IMR-90 (cell line): ENCODE data around the gene ARHGEF4. TPM values are rescaled to one million over a fixed set of nuclear protein-coding genes. Genes with fewer than 3 reads are reported as not detected.

ENCODE experiments used
- ATAC-seq: fragments of 200-7000 bp; cut with Tn5 transposase; 2 replicates; pipeline ENCODE4 v1.9.1; 2020; ENCODE audit warnings: low read depth, mild to moderate bottlenecking, moderate library complexity
- BruUV-seq: library from RNA; stranded (reverse); fragments of 400-500 nt; replicated peaks from 2 replicates; lab custom pipeline; 2021; lab: Mats Ljungman, UMichigan
- CTCF ChIA-PET: fragments of 300-600 bp; formaldehyde crosslinking; extraction: SDS; loops from one replicate; lab custom pipeline; 2021; ENCODE audit warnings: antibody characterized with exemption; lab: Yijun Ruan, JAX
- POLR2A ChIA-PET: fragments of 300-600 bp; sonication (Branson Sonifier 250); formaldehyde crosslinking; loops from one replicate; lab custom pipeline; 2022; ENCODE audit warnings: antibody characterized with exemption; ENCODE audit not compliant: unreplicated experiment; lab: Charles Lee
- DNase-seq: peaks from one replicate; pipeline ENCODE4 v3.0.0; 2013
- H2AFZ ChIP-seq: replicated peaks from 2 replicates; pipeline ENCODE3; 2013; ENCODE audit warnings: low read length, mild to moderate bottlenecking; ENCODE audit not compliant: poor library complexity
- H2AK5ac ChIP-seq: 2 replicates; pipeline ENCODE4 v1.6.1; 2013; ENCODE audit warnings: low read depth, low read length, inconsistent platforms
- H2AK9ac ChIP-seq: replicated peaks from 2 replicates; pipeline ENCODE3; 2013; ENCODE audit warnings: mild to moderate bottlenecking, low read depth, low read length, moderate library complexity; ENCODE audit not compliant: poor library complexity
- H2BK120ac ChIP-seq: 2 replicates; pipeline ENCODE4 v1.6.1; 2013; ENCODE audit warnings: low read depth, low read length, inconsistent platforms
- H2BK15ac ChIP-seq: 3 replicates; pipeline ENCODE4 v1.6.1; 2013; ENCODE audit warnings: low read depth, low read length, inconsistent platforms
- H2BK20ac ChIP-seq: 2 replicates; pipeline ENCODE4 v1.6.1; 2013; ENCODE audit warnings: low read depth, mild to moderate bottlenecking, inconsistent platforms, low read length, moderate library complexity
- H2BK5ac ChIP-seq: 2 replicates; pipeline ENCODE4 v1.6.1; 2013; ENCODE audit warnings: mild to moderate bottlenecking, low read depth, low read length, inconsistent platforms; ENCODE audit not compliant: poor library complexity, severe bottlenecking
- H3K14ac ChIP-seq: replicated peaks from 2 replicates; pipeline ENCODE4 v1.6.1; 2013; ENCODE audit warnings: low read depth, low read length, inconsistent platforms
- H3K18ac ChIP-seq: 2 replicates; pipeline ENCODE4 v1.6.1; 2013; ENCODE audit warnings: low read depth, low read length, control low read depth
- H3K23ac ChIP-seq: 2 replicates; pipeline ENCODE4 v1.6.1; 2013; ENCODE audit warnings: low read depth, low read length, inconsistent platforms
- H3K27ac ChIP-seq: 2 replicates; pipeline ENCODE4 v1.5.1; 2013; ENCODE audit warnings: mild to moderate bottlenecking, control low read depth, low read length; ENCODE audit not compliant: insufficient read depth
- H3K27me3 ChIP-seq: 2 replicates; pipeline ENCODE4 v1.6.1; 2013; ENCODE audit warnings: low read length; ENCODE audit not compliant: control insufficient read depth, insufficient read depth
- H3K36me3 ChIP-seq: 2 replicates; pipeline ENCODE4 v1.6.1; 2013; ENCODE audit warnings: low read length, mixed read lengths; ENCODE audit not compliant: control insufficient read depth, insufficient read depth
- H3K4ac ChIP-seq: 2 replicates; pipeline ENCODE4 v1.6.1; 2013; ENCODE audit warnings: low read depth, low read length, inconsistent platforms
- H3K4me1 ChIP-seq: 2 replicates; pipeline ENCODE4 v1.6.1; 2013; ENCODE audit warnings: low read length, mixed read lengths; ENCODE audit not compliant: control insufficient read depth, insufficient read depth
- H3K4me2 ChIP-seq: 2 replicates; pipeline ENCODE4 v1.6.1; 2013; ENCODE audit warnings: low read depth, mild to moderate bottlenecking, control low read depth, low read length, moderate library complexity
- H3K4me3 ChIP-seq: 2 replicates; pipeline ENCODE4 v1.5.1; 2013; ENCODE audit warnings: low read depth, mild to moderate bottlenecking, control low read depth, low read length, moderate library complexity; ENCODE audit not compliant: insufficient read depth
- H3K56ac ChIP-seq: 2 replicates; pipeline ENCODE4 v1.6.1; 2013; ENCODE audit warnings: low read length, inconsistent platforms; ENCODE audit not compliant: insufficient read depth; ENCODE audit errors: extremely low read depth
- H3K79me1 ChIP-seq, 2 experiments: 2 replicates each; pipeline ENCODE4 v1.6.1; 2013; ENCODE audit warnings: low read length in 2 of 2, inconsistent platforms in 1 of 2, low read depth in 1 of 2
- H3K9ac ChIP-seq: 2 replicates; pipeline ENCODE4 v1.6.1; 2013; ENCODE audit warnings: low read depth, low read length, control low read depth
- H3K9me1 ChIP-seq: 2 replicates; pipeline ENCODE4 v1.6.1; 2013; ENCODE audit warnings: low read length, inconsistent platforms; ENCODE audit not compliant: insufficient read depth
- H3K9me3 ChIP-seq: 2 replicates; pipeline ENCODE4 v1.6.1; 2013; ENCODE audit warnings: low read length; ENCODE audit not compliant: control insufficient read depth, insufficient read depth
- H4K20me1 ChIP-seq: 2 replicates; pipeline ENCODE4 v1.6.1; 2013; ENCODE audit warnings: low read length, inconsistent platforms; ENCODE audit not compliant: insufficient read depth
- H4K5ac ChIP-seq: 2 replicates; pipeline ENCODE4 v1.6.1; 2013; ENCODE audit warnings: mild to moderate bottlenecking, low read depth, low read length, control low read depth
- H4K8ac ChIP-seq, 2 experiments: 2 replicates each; pipeline ENCODE4 v1.6.1; 2013; ENCODE audit warnings: low read depth in 2 of 2, low read length in 2 of 2, control low read depth in 1 of 2, inconsistent platforms in 1 of 2
- H4K91ac ChIP-seq: 2 replicates; pipeline ENCODE4 v1.6.1; 2013; ENCODE audit warnings: low read depth, low read length, inconsistent platforms; ENCODE audit not compliant: insufficient read depth
- CHD1 ChIP-seq: IDR thresholded peaks from 2 replicates; pipeline ENCODE4 v1.6.1; 2012; ENCODE audit warnings: low read depth, low read length, improper control_type of control experiment
- WGBS, 2 experiments: methylation state at CpG; one replicate each; pipeline versions ENCODE4 v1.1.5 to v1.1.7; 2013; ENCODE audit warnings: missing lambda C conversion rate in 2 of 2; ENCODE audit not compliant: insufficient read length in 1 of 2; ENCODE audit errors: extremely low coverage in 2 of 2; 5-methylcytosine and 5-hydroxymethylcytosine counted together
- dilution Hi-C: fragments of 300-500 bp; cut with HindIII; formaldehyde crosslinking; loops from one replicate; pipeline ENCODE4 v1.14.3; 2018; ENCODE audit warnings: low sequenced_read_pairs; ENCODE audit not compliant: unreplicated experiment
- in situ Hi-C: fragments of 300-500 bp; cut with MboI; formaldehyde crosslinking; loops from 3 replicates; pipeline ENCODE4 v1.14.3; 2019; ENCODE audit warnings: low sequenced_read_pairs, inconsistent platforms, mixed read lengths
- intact Hi-C: fragments of 100-400 bp; cut with micrococcal nuclease; formaldehyde crosslinking; loops from 2 replicates; pipeline ENCODE4 v1.10.0; 2022
- polyA plus RNA-seq, 3 experiments: library from polyadenylated mRNA; depleted of rRNA; stranded (reverse); fragments of >200 nt; gene quantifications; 2 replicates each; pipeline ENCODE4 v1.2.3, GENCODE V29; 2012; ENCODE audit warnings: low replicate concordance in 1 of 3
- total RNA-seq: library from RNA; depleted of rRNA; stranded (reverse); fragments of >200 nt; gene quantifications from 2 replicates; pipeline ENCODE4 v1.2.3, GENCODE V29; 2012

The ARHGEF4 gene
- total and polyA plus RNA-seq, 2 of the 4 experiments (the other 2 are of a cell fraction): 2.7 to 5.0 TPM

GRCh38 chr2:130998561-130998960 lies 161.8 kb downstream of the ARHGEF4 start:
- Histone ChIP-seq H3K9me3 (no peaks in the 10 kb centered on the region), H4K91ac (no peak overlapping the region), H3K56ac (no peak overlapping the region), H3K36me3 (no peaks in the 10 kb centered on the region), H2BK15ac (no peak overlapping the region), H3K4me2 (no peak overlapping the region), H3K27ac (no peak overlapping the region), H4K5ac (no peak overlapping the region), H3K79me1 (no peaks in the 10 kb centered on the region), H2AK5ac (no peak overlapping the region), H2BK20ac (no peak overlapping the region), H3K14ac (no peak overlapping the region), H3K4me1 (no peaks in the 10 kb centered on the region), H2BK5ac (no peak overlapping the region), H3K18ac (no peak overlapping the region), H3K27me3 (peaks cover 4% of the 10 kb centered on the region), H2BK120ac (no peak overlapping the region), H3K4me3 (no peak overlapping the region), H3K4ac (no peak overlapping the region), H3K9ac (no peak overlapping the region), H4K8ac (no peak overlapping the region), H2AK9ac (no peak overlapping the region), H3K9me1 (no peaks in the 10 kb centered on the region), H2AFZ (no peak overlapping the region), H4K20me1 (no peaks in the 10 kb centered on the region), H3K23ac (no peak overlapping the region)
- TF ChIP-seq CHD1: no peak
- WGBS, 2 experiments: no CpG with 5 or more reads among the region's 6 CpGs
- in situ Hi-C loops: no loop called here
- ChIA-PET CTCF (no interaction called here), POLR2A (no interaction called here)
- no TSS peak for BruUV-seq
- intact Hi-C loops: no loop called here
- DNase-seq (no peak), ATAC-seq (no peak)
- dilution Hi-C loops: no loop called here
